ENCODE measurements around the gene EGFL8.

DNA sequence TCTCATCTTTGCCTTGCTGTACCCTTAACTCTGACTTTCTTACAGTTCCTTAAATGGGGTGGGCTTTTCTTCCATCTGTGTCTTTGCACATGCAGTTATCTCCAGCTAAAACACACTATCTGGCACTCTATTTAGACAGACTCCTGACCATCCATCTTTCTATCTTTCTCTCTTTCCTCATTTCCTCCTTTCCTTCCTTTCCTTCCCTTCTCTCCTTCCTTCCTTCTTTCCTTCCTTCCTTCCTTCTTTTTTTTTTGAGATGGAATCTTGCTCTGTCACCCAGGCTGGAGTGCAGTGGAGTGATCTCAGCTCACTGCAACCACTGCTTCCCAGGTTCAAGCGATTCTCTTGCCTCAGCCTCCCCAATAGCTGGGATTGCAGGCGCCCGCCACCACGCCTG is 51.2 kb downstream of the EGFL8 start:
- TF ChIP-seq, protein P1, sequence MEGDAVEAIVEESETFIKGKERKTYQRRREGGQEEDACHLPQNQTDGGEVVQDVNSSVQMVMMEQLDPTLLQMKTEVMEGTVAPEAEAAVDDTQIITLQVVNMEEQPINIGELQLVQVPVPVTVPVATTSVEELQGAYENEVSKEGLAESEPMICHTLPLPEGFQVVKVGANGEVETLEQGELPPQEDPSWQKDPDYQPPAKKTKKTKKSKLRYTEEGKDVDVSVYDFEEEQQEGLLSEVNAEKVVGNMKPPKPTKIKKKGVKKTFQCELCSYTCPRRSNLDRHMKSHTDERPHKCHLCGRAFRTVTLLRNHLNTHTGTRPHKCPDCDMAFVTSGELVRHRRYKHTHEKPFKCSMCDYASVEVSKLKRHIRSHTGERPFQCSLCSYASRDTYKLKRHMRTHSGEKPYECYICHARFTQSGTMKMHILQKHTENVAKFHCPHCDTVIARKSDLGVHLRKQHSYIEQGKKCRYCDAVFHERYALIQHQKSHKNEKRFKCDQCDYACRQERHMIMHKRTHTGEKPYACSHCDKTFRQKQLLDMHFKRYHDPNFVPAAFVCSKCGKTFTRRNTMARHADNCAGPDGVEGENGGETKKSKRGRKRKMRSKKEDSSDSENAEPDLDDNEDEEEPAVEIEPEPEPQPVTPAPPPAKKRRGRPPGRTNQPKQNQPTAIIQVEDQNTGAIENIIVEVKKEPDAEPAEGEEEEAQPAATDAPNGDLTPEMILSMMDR (IDR thresholded peaks at IDR 0.05) = no peak
- TF ChIP-seq POLR2AphosphoS5 (IDR thresholded peaks at IDR 0.05) (no peak), POLR2A (IDR thresholded peaks at IDR 0.05) (no peak)
